LNCaP clone FGC (cell line): ENCODE measurements around the gene EIF3F.

ENCODE experiments used
- DNase-seq: peaks from one replicate; pipeline ENCODE4 v3.0.0-alpha.2; 2011; ENCODE audit warnings: low read depth
- H3K4me3 ChIP-seq: 2 replicates; pipeline ENCODE4 v1.5.1; 2011; ENCODE audit warnings: mild to moderate bottlenecking, low read depth, low read length, control low read depth
- TF ChIP-seq, protein P1 (sequence below): IDR thresholded peaks from 2 replicates; pipeline ENCODE4 v1.5.1; 2012; ENCODE audit warnings: mild to moderate bottlenecking; ENCODE audit not compliant: control insufficient read depth, insufficient read depth; ENCODE audit errors: extremely low read depth

Gene EIF3F

DNA sequence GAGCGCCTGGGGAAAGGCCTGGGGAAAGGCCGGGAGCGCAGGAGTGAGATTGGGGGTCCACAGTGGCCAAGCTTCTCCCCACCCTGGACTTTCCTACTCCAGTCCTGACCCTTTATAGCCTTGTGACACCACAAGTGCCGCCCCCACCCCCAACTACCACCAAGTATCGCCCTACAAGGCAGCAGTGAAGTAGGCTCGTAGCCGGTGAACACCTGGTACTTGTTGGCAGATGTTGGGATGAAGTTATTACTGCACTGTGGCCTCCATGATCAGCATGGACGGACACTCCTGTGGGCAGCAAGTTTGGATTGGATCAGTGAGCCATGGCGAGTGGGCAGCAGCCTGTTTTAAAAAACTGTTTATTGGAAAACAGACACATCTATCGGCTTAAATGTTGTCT is 45.0 kb downstream of the EIF3F start:
- DNase-seq, result no peak
- H3K4me3 ChIP-seq, result no peak overlapping the region
- TF ChIP-seq, protein P1, sequence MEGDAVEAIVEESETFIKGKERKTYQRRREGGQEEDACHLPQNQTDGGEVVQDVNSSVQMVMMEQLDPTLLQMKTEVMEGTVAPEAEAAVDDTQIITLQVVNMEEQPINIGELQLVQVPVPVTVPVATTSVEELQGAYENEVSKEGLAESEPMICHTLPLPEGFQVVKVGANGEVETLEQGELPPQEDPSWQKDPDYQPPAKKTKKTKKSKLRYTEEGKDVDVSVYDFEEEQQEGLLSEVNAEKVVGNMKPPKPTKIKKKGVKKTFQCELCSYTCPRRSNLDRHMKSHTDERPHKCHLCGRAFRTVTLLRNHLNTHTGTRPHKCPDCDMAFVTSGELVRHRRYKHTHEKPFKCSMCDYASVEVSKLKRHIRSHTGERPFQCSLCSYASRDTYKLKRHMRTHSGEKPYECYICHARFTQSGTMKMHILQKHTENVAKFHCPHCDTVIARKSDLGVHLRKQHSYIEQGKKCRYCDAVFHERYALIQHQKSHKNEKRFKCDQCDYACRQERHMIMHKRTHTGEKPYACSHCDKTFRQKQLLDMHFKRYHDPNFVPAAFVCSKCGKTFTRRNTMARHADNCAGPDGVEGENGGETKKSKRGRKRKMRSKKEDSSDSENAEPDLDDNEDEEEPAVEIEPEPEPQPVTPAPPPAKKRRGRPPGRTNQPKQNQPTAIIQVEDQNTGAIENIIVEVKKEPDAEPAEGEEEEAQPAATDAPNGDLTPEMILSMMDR, result no peak

DNA sequence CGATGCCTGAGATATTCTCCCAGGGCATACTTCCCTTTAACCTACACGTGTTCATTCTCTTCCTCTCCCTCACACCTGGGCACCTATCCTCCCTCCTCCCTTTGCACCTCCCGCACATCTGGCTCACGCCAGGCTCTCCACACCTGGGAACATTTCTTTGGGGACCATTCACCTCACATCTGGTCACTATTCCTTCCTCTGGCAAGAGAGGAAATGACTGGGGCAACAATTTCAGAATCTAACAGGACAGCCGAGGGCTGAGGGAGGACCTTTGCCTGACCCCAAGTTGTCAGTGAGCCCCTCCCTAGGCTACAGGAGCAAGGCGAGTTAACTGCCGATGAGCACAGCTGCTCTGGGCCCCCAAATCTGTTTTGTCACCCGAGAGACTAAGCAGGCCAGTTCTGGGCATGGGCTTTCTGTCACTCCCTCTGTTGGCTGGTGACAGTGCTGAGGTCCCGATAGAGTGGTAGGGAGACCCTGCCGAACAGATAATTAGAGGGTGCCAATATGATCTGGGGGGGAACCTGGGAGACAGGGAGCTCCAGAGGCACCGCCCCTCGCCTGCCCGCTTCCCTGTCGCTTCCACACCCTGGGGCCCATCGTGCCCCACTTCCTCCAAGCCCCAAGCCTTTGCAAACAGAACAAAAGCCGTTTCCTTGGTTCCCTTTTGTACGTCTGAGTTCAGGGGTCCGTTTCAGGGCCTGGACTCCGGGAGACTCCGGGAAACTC is 45.6 kb downstream of the EIF3F start:
- DNase-seq, result no peak
- TF ChIP-seq, protein P1, result no peak
- H3K4me3 ChIP-seq, result no peak overlapping the region

DNA sequence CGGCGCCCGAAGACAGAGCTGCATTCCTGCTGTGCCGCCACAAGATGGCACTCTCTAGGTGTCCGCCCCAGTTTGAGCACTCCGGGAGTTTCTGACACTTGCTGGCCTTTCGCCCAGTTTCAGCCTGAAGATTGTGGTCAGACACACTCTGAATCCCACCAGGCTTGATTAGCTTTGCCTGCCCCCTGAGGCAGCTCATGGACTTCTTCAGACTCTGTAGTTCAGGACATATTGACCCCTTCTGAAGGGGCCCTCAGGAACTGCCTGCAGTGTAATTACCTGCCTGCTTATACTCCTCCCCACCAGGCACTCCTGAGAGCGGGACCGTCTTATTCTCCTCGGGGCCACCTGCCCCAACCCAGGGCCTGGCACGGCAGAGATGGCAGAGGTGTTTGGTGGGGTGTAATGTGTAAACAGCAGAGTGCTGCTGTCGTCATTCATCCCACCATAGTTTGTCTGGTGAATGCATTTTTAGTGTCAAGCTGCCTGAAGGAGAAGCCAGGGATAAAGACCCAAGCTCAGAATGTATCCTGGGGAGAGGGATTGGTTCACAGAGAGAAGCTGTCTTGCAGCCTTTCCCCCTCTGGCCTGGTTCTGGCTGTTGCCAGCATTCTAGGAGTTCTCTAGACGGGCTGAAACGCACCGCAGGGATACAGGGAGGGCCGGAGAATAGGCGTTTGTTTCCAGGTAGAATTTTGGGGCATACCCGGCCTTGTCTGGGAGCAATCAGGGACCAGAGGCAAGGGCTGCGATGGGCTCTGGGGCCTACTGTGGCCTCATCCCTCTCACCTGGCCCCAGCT is 46.4 kb downstream of the EIF3F start:
- peak; percentile 38 for DNase-seq
- H3K4me3 ChIP-seq, result no peak overlapping the region
- TF ChIP-seq, protein P1, result peak; percentile 91

DNA sequence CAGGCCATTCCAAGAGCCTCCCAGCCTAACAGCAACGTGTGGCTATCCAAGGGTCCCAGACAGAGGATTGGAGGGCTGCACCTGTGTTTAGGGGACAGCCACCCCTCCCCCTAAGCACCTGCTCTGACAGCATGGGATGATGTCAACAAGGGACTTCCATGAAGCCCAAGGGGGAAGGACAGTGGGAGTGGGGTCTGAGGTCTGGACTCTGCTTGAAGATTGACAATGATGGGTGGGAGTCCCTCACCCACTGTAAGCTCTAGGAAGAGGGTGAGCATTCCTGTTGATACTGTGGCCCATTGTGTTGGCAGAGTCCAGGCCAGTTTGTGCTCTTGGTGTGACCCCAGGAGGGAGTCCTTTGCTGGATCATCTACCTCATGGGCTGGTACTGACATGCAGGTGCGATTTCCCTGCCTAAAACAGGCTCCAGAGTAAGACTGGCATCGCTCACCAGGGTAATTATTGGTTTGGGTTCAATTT is 47.0 kb downstream of the EIF3F start:
- no peak overlapping the region for H3K4me3 ChIP-seq
- no peak for DNase-seq
- TF ChIP-seq, protein P1, result no peak

DNA sequence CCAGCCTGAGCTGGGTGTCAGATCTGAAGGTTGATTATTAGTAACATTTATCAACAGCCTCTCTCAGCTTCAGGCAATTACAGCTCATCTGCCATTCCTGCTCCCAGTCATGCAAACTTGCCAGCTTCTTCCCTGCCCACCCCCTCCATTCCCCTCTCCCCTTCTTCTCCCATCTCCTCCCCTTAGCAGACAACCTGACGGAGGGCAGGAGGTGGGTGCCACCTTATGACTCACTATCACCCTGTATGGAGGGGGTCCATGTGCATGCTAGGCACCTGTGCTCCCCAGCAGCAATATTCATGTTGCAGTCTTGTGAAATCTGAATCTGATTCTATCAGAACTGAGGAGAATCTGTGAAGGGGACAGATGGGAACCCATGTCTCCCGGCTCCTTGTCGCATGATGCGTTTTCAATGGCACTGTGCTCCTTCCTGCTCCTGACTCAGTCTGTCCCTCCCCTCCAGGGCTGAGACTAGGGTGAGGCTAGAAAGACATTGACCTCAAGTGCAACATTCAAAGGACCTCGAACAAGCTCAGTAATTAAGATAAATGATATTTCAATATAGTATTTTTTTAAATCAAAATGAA is 47.6 kb downstream of the EIF3F start:
- H3K4me3 ChIP-seq, result no peak overlapping the region
- TF ChIP-seq, protein P1, result no peak

DNA sequence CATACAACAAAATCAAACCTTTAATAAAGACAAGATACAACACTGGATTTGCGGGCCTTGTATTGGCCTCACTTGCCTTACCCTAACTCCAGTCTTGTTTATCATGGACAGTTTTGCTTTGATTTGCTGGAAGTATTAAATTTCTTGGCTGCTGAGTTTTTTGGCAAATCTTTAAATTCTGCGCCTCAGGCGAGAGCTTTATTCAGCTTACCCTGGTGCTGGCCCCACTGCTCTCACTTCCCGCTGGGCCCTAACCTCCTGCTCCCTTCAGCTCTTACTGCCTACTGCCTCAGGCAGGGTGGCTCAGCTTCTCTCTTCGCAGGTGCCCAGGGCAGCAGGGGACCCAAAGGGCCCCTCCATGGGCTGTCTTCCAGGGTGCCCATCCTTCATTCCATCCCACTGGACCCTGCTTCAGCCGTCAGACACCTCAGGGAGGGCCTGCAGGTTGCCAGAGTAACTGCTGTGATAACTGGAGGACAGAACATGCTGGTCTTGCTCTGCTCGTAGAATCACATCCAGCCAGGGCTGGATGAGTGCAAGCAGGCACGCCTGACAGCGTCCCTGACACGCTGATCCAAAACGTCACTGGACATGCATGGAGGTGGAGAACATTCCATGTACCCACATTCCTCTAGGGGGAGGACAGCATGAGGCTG is 48.2 kb downstream of the EIF3F start:
- no peak overlapping the region for H3K4me3 ChIP-seq
- TF ChIP-seq, protein P1, result no peak
- no peak for DNase-seq

More for the DNA sequence above, 47.6 kb downstream of the EIF3F start:
- no peak for DNase-seq
